Esophagus squamous epithelium (tissue), 5 donors: ENCODE measurements around the gene WBP1. TPM values are rescaled to one million over a fixed set of nuclear protein-coding genes. Genes with fewer than 3 reads are reported as not detected.
"Not testable (repeated sequence)": the region's sequence is repeated elsewhere in the genome, so short reads cannot be mapped to it uniquely, and the experiment has no call there.

Experiments used
- DNase-seq: peaks from one replicate; lab custom pipeline; 2025; lab: John Stamatoyannopoulos, UW
- H3K27ac ChIP-seq, 4 donors: fragments of 200-600 bp; sonication (generic); one replicate each; pipeline ENCODE4 v1.5.1; 2016 to 2019; ENCODE audit warnings: mild to moderate bottlenecking in 1 of 4
- H3K27me3 ChIP-seq, 4 donors: fragments of 200-600 bp; sonication (generic); 1 replicate in 3 of 4; 2 replicates in 1 of 4; pipeline versions ENCODE4 v1.5.1 to v1.6.0; 2017 to 2021; ENCODE audit warnings: antibody characterized with exemption in 1 of 4
- H3K36me3 ChIP-seq, 3 donors: fragments of 200-600 bp; sonication (generic); one replicate each; pipeline ENCODE4 v1.5.1; 2016 to 2019
- H3K4me1 ChIP-seq, 3 donors: fragments of 200-600 bp; sonication (generic); one replicate each; pipeline ENCODE4 v1.5.1; 2017 to 2019
- H3K4me3 ChIP-seq, 4 donors: fragments of 200-600 bp; sonication (generic); 1 replicate in 3 of 4; 2 replicates in 1 of 4; pipeline ENCODE4 v1.5.1; 2016 to 2019; ENCODE audit warnings: mild to moderate bottlenecking in 2 of 4, moderate library complexity in 1 of 4
- H3K9me3 ChIP-seq, 3 donors: fragments of 200-600 bp; sonication (generic); one replicate each; pipeline ENCODE4 v1.5.1; 2016 to 2019
- CTCF ChIP-seq, 6 experiments: fragments of 450-650 bp in 4 of 6; fragments of 200-600 bp in 2 of 6; sonication (generic) in 2 of 6; IDR thresholded peaks; one replicate each; pipeline ENCODE4 v1.5.1; 2016 to 2019; ENCODE audit warnings: antibody characterized with exemption in 6 of 6, mild to moderate bottlenecking in 4 of 6, moderate library complexity in 4 of 6
- POLR2A ChIP-seq, 4 donors: fragments of 450-650 bp; IDR thresholded peaks; one replicate each; pipeline ENCODE4 v1.6.1; 2017; ENCODE audit warnings: antibody characterized with exemption in 4 of 4, mild to moderate bottlenecking in 4 of 4, moderate library complexity in 3 of 4
- WGBS, 2 donors: methylation state at CpG; one replicate each; pipeline ENCODE4 v1.1.5; 2018; 5-methylcytosine and 5-hydroxymethylcytosine counted together
- intact Hi-C: fragments of 100-400 bp; cut with DNase I; formaldehyde crosslinking; loops from one replicate; pipeline ENCODE4 v1.15.0; 2022
- total RNA-seq, 4 donors: library from RNA; depleted of rRNA; stranded (reverse); fragments of >200 nt; gene quantifications; one replicate each; pipeline ENCODE4 v1.1.0, GENCODE V29; 2016
- donor health status: DM: yes; HTN: yes; CAD: no.

WBP1 gene
- total RNA-seq, 4 donors from 2014 or later, result 14.2 to 34.1 (median 25.3) TPM

- intact Hi-C loops, result loop anchor here (5.0 to 10.0 kb wide), 2 partner anchors 46 to 103 kb away; partner anchors contain the start of genes AUP1, DQX1 and HTRA2
- no peak for DNase-seq
- 83% methylated on average over 1 of the region's 3 CpGs; no CpG with 5 or more reads in 1 of the 2 donors for WGBS, 2 donors
- TF ChIP-seq POLR2A (IDR thresholded peaks at IDR 0.05) (no peak), CTCF (IDR thresholded peaks at IDR 0.05) (no peak)
- H3K27me3 ChIP-seq, result no peaks in the 10 kb centered on the region
- no peaks in the 10 kb centered on the region for H3K9me3 ChIP-seq
- peaks cover 0 to 58% (median 3%) of the 10 kb centered on the region in 3 donors for H3K36me3 ChIP-seq
- H3K27ac ChIP-seq, result peak overlapping the region in 3 of 4 donors; percentile 88 to 97 (median 93)
- peak overlapping the region; percentile 68 to 96 (median 84) for H3K4me3 ChIP-seq
- peaks cover 21 to 48% (median 24%) of the 10 kb centered on the region in 3 donors for H3K4me1 ChIP-seq
Observed at GRCh38 chr2:74481431-74481830, 23.2 kb downstream of the WBP1 start.

GRCh38 chr2:74481961-74482800 is 23.9 kb downstream of the WBP1 start:
- no peaks in the 10 kb centered on the region for H3K9me3 ChIP-seq
- H3K4me3 ChIP-seq, result peak overlapping the region; percentile 68 to 96 (median 84)
- TF ChIP-seq CTCF (IDR thresholded peaks at IDR 0.05) (no peak), POLR2A (IDR thresholded peaks at IDR 0.05) (no peak)
- H3K36me3 ChIP-seq, result peaks cover 0 to 62% (median 3%) of the 10 kb centered on the region in 3 donors
- DNase-seq, result no peak
- intact Hi-C loops, result loop anchor here (5.0 to 10.0 kb wide), 2 partner anchors 45 to 103 kb away; partner anchors contain the start of genes AUP1, DQX1 and HTRA2
- H3K27ac ChIP-seq, result peak overlapping the region; percentile 88 to 97 (median 90)
- H3K27me3 ChIP-seq, result no peaks in the 10 kb centered on the region
- WGBS, 2 donors, result 4% methylated on average over 31 of the region's 80 CpGs; no CpG with 5 or more reads in 1 of the 2 donors
- peaks cover 21 to 48% (median 24%) of the 10 kb centered on the region in 3 donors for H3K4me1 ChIP-seq

GRCh38 chr2:74482801-74483674 is 24.8 kb downstream of the WBP1 start, which contains the start of the genes CCDC142 and TTC31:
Gene CCDC142 (minus strand): TSS chr2:74482998. CDS start chr2:74482837, 161 bp downstream.
Gene TTC31 (plus strand): TSS chr2:74483081. CDS start chr2:74483096, 15 bp downstream.
- intact Hi-C loops, result loop anchor here (5.0 to 10.0 kb wide), 2 partner anchors 44 to 102 kb away; partner anchors contain the start of genes AUP1, DQX1 and HTRA2
- TF ChIP-seq CTCF (IDR thresholded peaks at IDR 0.05), result peak; percentile 83 to 92 (median 87)
- peak in 1 of 4 donors; percentile 45 for TF ChIP-seq POLR2A (IDR thresholded peaks at IDR 0.05)
- WGBS, 2 donors, result 0% methylated on average over 7 to 20 of the region's 50 CpGs
- H3K27ac ChIP-seq, result peak within 1 kb of the TSS; percentile 88 to 97 (median 90)
- peaks cover 0 to 63% (median 3%) of the 10 kb centered on the region in 3 donors for H3K36me3 ChIP-seq
- H3K4me1 ChIP-seq, result peaks cover 21 to 48% (median 24%) of the 10 kb centered on the region in 3 donors
- no peaks in the 10 kb centered on the region for H3K9me3 ChIP-seq
- H3K4me3 ChIP-seq, result peak within 1 kb of the TSS; percentile 68 to 96 (median 84)
- no peaks in the 10 kb centered on the region for H3K27me3 ChIP-seq
- peak; percentile 86 for DNase-seq

GRCh38 chr2:74483675-74484164 is 25.5 kb downstream of the WBP1 start:
- intact Hi-C loops, result loop anchor here (5.0 to 10.0 kb wide), 2 partner anchors 44 to 101 kb away; partner anchors contain the start of genes AUP1, DQX1 and HTRA2

More at GRCh38 chr2:74483675-74484164, 25.5 kb downstream of the WBP1 start:
- Histone ChIP-seq H3K27ac (peak overlapping the region in 2 of 4 donors; percentile 88 to 93), H3K36me3 (peaks cover 0 to 62% (median 0%) of the 10 kb centered on the region in 3 donors), H3K4me3 (peak overlapping the region; percentile 68 to 96 (median 84)), H3K4me1 (peaks cover 21 to 48% (median 24%) of the 10 kb centered on the region in 3 donors)
- not testable (repeated sequence) for DNase-seq, H3K27me3 ChIP-seq, H3K9me3 ChIP-seq
- whole genome bisulfite sequencing, 2 donors, result 81 to 86% methylated on average over 19 of the region's 19 CpGs
